Loucy (cell line): ENCODE measurements around the gene SV2B.

ENCODE experiments used
- EZH2phosphoT487 ChIP-seq: fragments of 200-600 bp; IDR thresholded peaks from 2 replicates; pipeline ENCODE4 v1.6.1; 2018; ENCODE audit warnings: antibody characterized with exemption, mild to moderate bottlenecking, moderate library complexity, borderline replicate concordance
- TF ChIP-seq, protein P1 (sequence below): fragments of 200-600 bp; sonication (generic); conservative IDR thresholded peaks from 2 replicates; pipeline ENCODE4 v1.5.1; 2014; ENCODE audit warnings: mild to moderate bottlenecking, antibody characterized with exemption, low read length

DNA sequence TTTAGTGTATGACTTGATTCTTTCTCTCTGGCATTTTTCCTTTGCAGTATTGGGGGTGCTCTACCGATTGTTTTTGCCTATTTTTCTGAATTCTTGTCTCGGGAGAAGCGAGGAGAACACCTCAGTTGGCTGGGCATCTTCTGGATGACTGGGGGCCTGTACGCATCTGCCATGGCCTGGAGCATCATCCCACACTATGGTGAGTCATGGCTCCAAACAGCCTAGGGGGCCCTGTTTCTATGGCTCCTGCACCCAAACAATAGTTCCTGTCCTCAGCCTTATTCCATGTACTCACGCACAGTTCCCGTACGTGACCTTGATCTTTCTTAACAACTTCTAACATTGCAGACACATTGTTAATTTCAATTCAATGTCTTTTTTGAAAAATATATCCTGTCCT lies 152.3 kb downstream of the SV2B start:
- TF ChIP-seq, protein P1, sequence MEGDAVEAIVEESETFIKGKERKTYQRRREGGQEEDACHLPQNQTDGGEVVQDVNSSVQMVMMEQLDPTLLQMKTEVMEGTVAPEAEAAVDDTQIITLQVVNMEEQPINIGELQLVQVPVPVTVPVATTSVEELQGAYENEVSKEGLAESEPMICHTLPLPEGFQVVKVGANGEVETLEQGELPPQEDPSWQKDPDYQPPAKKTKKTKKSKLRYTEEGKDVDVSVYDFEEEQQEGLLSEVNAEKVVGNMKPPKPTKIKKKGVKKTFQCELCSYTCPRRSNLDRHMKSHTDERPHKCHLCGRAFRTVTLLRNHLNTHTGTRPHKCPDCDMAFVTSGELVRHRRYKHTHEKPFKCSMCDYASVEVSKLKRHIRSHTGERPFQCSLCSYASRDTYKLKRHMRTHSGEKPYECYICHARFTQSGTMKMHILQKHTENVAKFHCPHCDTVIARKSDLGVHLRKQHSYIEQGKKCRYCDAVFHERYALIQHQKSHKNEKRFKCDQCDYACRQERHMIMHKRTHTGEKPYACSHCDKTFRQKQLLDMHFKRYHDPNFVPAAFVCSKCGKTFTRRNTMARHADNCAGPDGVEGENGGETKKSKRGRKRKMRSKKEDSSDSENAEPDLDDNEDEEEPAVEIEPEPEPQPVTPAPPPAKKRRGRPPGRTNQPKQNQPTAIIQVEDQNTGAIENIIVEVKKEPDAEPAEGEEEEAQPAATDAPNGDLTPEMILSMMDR, result no peak
- no peak for TF ChIP-seq EZH2phosphoT487
